ENCODE data around the gene SRGAP1. TPM values are rescaled to one million over a fixed set of nuclear protein-coding genes. Genes with fewer than 3 reads are reported as not detected.
A peak's percentile ranks its signal among the peaks of the same experiment; 100 is the strongest.

The SRGAP1 gene
- total and polyA plus RNA-seq, 2 of the 4 experiments (the other 2 are of a cell fraction): 10.0 to 10.2 TPM

- dilution Hi-C loops (cut with HindIII; ENCODE audit: low sequenced_read_pairs, unreplicated experiment): no loop called here
- POLR2A ChIA-PET (ENCODE audit: unreplicated experiment): no interaction called here
- CTCF ChIA-PET: interaction anchor here (1.4 kb wide), 1 partner anchor 10 kb away, joined by 4 read pairs; no protein-coding TSS in a partner anchor
Measured at GRCh38 chr12:64016521-64016920, 172.0 kb downstream of the SRGAP1 start.

More at GRCh38 chr12:64016521-64016920, 172.0 kb downstream of the SRGAP1 start:
- H4K5ac ChIP-seq (ENCODE audit: low read depth, low read length): peak overlapping the region; percentile 25; the same call in 1 of the 2 replicates
- no peak overlapping the region for H3K4me2 ChIP-seq (ENCODE audit: low read depth, low read length)
- H3K27me3 ChIP-seq (ENCODE audit: control insufficient read depth, insufficient read depth, low read length): no peaks in the 10 kb centered on the region
- no peak overlapping the region for H4K91ac ChIP-seq (ENCODE audit: insufficient read depth, low read depth, low read length)
- no peak overlapping the region for H3K27ac ChIP-seq (ENCODE audit: insufficient read depth, low read length)
- H2BK20ac ChIP-seq (ENCODE audit: low read depth, low read length): no peak overlapping the region
- H3K56ac ChIP-seq (ENCODE audit: extremely low read depth, insufficient read depth, low read length): no peak overlapping the region
- no peak overlapping the region for H2BK15ac ChIP-seq (ENCODE audit: low read depth, low read length)
- H3K14ac ChIP-seq (replicated peaks; ENCODE audit: low read depth, low read length): no peak overlapping the region
- no peaks in the 10 kb centered on the region for H3K9me3 ChIP-seq (ENCODE audit: control insufficient read depth, insufficient read depth, low read length)
- intact Hi-C loops (cut with micrococcal nuclease): loop anchor here (10.0 kb wide), 1 partner anchor 168 kb away; no protein-coding TSS in a partner anchor
- no peaks in the 10 kb centered on the region for H4K20me1 ChIP-seq (ENCODE audit: insufficient read depth, low read length)
- DNase-seq: no peak
- H4K8ac ChIP-seq (ENCODE audit: low read depth in 2 of 2, low read length in 2 of 2): no peak overlapping the region
- no peak overlapping the region for H3K4ac ChIP-seq (ENCODE audit: low read depth, low read length)
- ATAC-seq (ENCODE audit: low read depth): no peak
- peaks cover 13% of the 10 kb centered on the region for H3K36me3 ChIP-seq (ENCODE audit: control insufficient read depth, insufficient read depth, low read length)
- H3K9me1 ChIP-seq (ENCODE audit: insufficient read depth, low read length): peaks cover 7% of the 10 kb centered on the region
- no peak overlapping the region for H2AK9ac ChIP-seq (replicated peaks; ENCODE audit: low read depth, low read length, poor library complexity)
- no peak overlapping the region for H2AK5ac ChIP-seq (ENCODE audit: low read depth, low read length)
- no peak overlapping the region for H3K9ac ChIP-seq (ENCODE audit: low read depth, low read length)
- no peak overlapping the region for H3K4me3 ChIP-seq (ENCODE audit: insufficient read depth, low read depth, low read length)
- WGBS, 2 experiments (ENCODE audit: extremely low coverage in 2 of 2, insufficient read length in 1 of 2): no CpG with 5 or more reads among the region's 5 CpGs
- peaks cover 40 to 66% of the 10 kb centered on the region in 2 experiments for H3K79me1 ChIP-seq (ENCODE audit: low read depth in 1 of 2, low read length in 2 of 2)
- no peak overlapping the region for H2BK120ac ChIP-seq (ENCODE audit: low read depth, low read length)
- H2BK5ac ChIP-seq (ENCODE audit: low read depth, low read length, poor library complexity, severe bottlenecking): no peak overlapping the region
- no peak overlapping the region for H3K23ac ChIP-seq (ENCODE audit: low read depth, low read length)
- H3K4me1 ChIP-seq (ENCODE audit: control insufficient read depth, insufficient read depth, low read length): peaks cover 3% of the 10 kb centered on the region
- BruUV-seq (replicated peaks): no TSS peak
- no peak for TF ChIP-seq POLR2A (IDR thresholded peaks at IDR 0.05; ENCODE audit: low read depth, low read length)
- TF ChIP-seq SMC3 (IDR thresholded peaks at IDR 0.05; ENCODE audit: low read depth, low read length): no peak
- no peak for TF ChIP-seq MXI1 (IDR thresholded peaks at IDR 0.05; ENCODE audit: borderline replicate concordance, low read depth, low read length)
- no peak for TF ChIP-seq CEBPB (IDR thresholded peaks at IDR 0.05; ENCODE audit: low read depth, low read length)
- no peak for TF ChIP-seq RCOR1 (IDR thresholded peaks at IDR 0.05; ENCODE audit: insufficient replicate concordance, low read length)
- no peak for TF ChIP-seq MAZ (IDR thresholded peaks at IDR 0.05; ENCODE audit: borderline replicate concordance, low read depth, low read length)
- TF ChIP-seq CTCF (conservative IDR thresholded peaks at IDR 0.05; ENCODE audit: low read depth, low read length): no peak
- no peak for TF ChIP-seq MAFK (IDR thresholded peaks at IDR 0.05; ENCODE audit: low read depth, low read length)
- TF ChIP-seq FOS (IDR thresholded peaks at IDR 0.05; ENCODE audit: low read depth, low read length): no peak
- no peak for TF ChIP-seq USF2 (IDR thresholded peaks at IDR 0.05; ENCODE audit: low read depth, low read length)
- TF ChIP-seq RFX5 (IDR thresholded peaks at IDR 0.05; ENCODE audit: low read depth, low read length): no peak
- TF ChIP-seq BHLHE40 (IDR thresholded peaks at IDR 0.05; ENCODE audit: low read depth, low read length): no peak
- H3K18ac ChIP-seq (ENCODE audit: low read depth, low read length): no peak overlapping the region
- H2AFZ ChIP-seq (replicated peaks; ENCODE audit: low read length, poor library complexity): no peak overlapping the region
- in situ Hi-C loops (cut with MboI; ENCODE audit: low sequenced_read_pairs): no loop called here
